ENCODE results near the gene CMPK2.

- TF ChIP-seq CTCF (IDR thresholded peaks at IDR 0.05 in 2 of 3, conservative IDR thresholded peaks at IDR 0.05 in 1 of 3; ENCODE audit: control insufficient read depth in 2 of 3, extremely low read depth in 1 of 3, insufficient read depth in 1 of 3, low read depth in 3 of 3, low read length in 3 of 3) (no peak), POLR2A (IDR thresholded peaks at IDR 0.05; ENCODE audit: low read depth, low read length) (no peak), POU2F2 (IDR thresholded peaks at IDR 0.05; ENCODE audit: borderline replicate concordance, low read depth, low read length) (no peak), TAF1 (IDR thresholded peaks at IDR 0.05; ENCODE audit: borderline replicate concordance, low read depth, low read length) (no peak), SIN3A (IDR thresholded peaks at IDR 0.05; ENCODE audit: low read depth, low read length) (no peak), E2F4 (IDR thresholded peaks at IDR 0.05; ENCODE audit: low read depth, low read length) (no peak), NRF1 (conservative IDR thresholded peaks at IDR 0.05; ENCODE audit: low read depth, low read length) (no peak)
Observed at GRCh38 chr2:6863792-6864191, 1.9 kb downstream of the CMPK2 start.

All from GM12878 (cell line).